Measurements from ENCODE around the gene HDLBP.

- no peak for TF ChIP-seq CTCF (conservative IDR thresholded peaks at IDR 0.05)
- no peak for TF ChIP-seq ZFX (IDR thresholded peaks at IDR 0.05)
Measured at GRCh38 chr2:241295326-241296095, 20.0 kb downstream of the HDLBP start.

Data from C4-2B (cell line).